HUES64 (cell line): ENCODE data around the gene NEB.
"Not testable (repeated sequence)": the region's sequence is repeated elsewhere in the genome, so short reads cannot be mapped to it uniquely, and the experiment has no call there.

Experiments used
- H3K27ac ChIP-seq: 2 replicates; pipeline ENCODE4 v1.7.0; 2013; ENCODE audit warnings: low read depth, low read length, inconsistent platforms
- H3K27me3 ChIP-seq: 2 replicates; pipeline ENCODE4 v1.6.1; 2013; ENCODE audit warnings: mild to moderate bottlenecking, low read length; ENCODE audit not compliant: insufficient read depth
- H3K36me3 ChIP-seq: 2 replicates; pipeline ENCODE4 v1.6.1; 2013; ENCODE audit warnings: mild to moderate bottlenecking, low read length; ENCODE audit not compliant: insufficient read depth
- H3K4me1 ChIP-seq: 2 replicates; pipeline ENCODE4 v1.6.1; 2013; ENCODE audit warnings: mild to moderate bottlenecking, low read length, moderate library complexity; ENCODE audit not compliant: insufficient read depth
- H3K4me3 ChIP-seq: 2 replicates; pipeline ENCODE4 v1.5.1; 2013; ENCODE audit warnings: mild to moderate bottlenecking, low read length, moderate library complexity
- H3K9ac ChIP-seq: 2 replicates; pipeline ENCODE4 v1.6.1; 2013; ENCODE audit warnings: mild to moderate bottlenecking, low read depth, low read length
- H3K9me3 ChIP-seq: 2 replicates; pipeline ENCODE4 v1.6.1; 2013; ENCODE audit warnings: low read depth, low read length; ENCODE audit not compliant: insufficient read depth
- WGBS: fragments of 150-250, 120-280 bp; methylation state at CpG from one replicate; pipeline ENCODE4 v1.1.7; 2013; ENCODE audit warnings: missing lambda C conversion rate; 5-methylcytosine and 5-hydroxymethylcytosine counted together

The NEB gene

DNA sequence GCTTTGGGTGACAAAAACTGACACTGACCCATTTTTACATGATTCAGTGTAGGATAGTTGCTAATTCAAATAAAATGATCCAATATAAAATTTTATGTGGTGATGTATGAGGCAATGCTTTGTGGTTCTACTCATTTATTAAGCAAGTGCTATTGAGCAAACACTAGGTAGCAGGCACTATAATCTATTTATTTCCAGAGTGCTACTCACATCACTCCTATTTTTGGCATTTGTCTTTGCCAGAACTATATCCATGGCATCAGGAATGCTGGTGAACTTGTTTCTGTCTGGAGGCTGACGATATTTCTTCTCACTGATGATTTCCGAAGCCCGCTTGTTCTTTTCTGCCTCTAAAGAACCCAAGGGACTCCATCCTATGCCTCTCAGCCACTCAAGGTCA is 84.3 kb downstream of the NEB start:
- WGBS: 94% methylated on average over 3 of the region's 3 CpGs

DNA sequence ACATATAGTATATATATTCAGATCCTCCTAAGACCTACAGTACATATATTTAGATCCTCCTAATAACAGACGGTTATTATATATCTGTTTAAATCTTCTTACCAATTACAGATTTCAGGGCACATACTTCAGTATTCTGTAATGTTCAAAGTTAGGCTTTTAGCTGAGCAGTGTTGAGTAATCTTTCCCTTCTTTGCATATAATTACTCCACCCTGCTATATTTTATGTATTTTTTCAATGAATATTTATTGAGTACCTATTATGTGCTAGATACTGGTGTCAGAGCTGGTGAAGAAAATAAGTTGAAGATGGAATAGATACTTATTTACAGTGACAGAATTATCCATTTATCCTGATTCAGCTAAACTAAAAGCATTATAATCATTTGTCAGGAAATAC is 84.9 kb downstream of the NEB start:
- H3K27me3 ChIP-seq: no peaks in the 10 kb centered on the region
- H3K4me3 ChIP-seq: no peak overlapping the region
- no peaks in the 10 kb centered on the region for H3K36me3 ChIP-seq
- no peak overlapping the region for H3K27ac ChIP-seq
- H3K9ac ChIP-seq: no peak overlapping the region
- no peaks in the 10 kb centered on the region for H3K4me1 ChIP-seq
- no CpG with 5 or more reads among the region's 1 CpG for WGBS
- H3K9me3 ChIP-seq: peaks cover 5% of the 10 kb centered on the region

More for the DNA sequence above, 84.3 kb downstream of the NEB start:
- Histone ChIP-seq H3K9ac (no peak overlapping the region), H3K4me3 (no peak overlapping the region), H3K36me3 (no peaks in the 10 kb centered on the region), H3K27me3 (no peaks in the 10 kb centered on the region), H3K27ac (no peak overlapping the region), H3K4me1 (no peaks in the 10 kb centered on the region), H3K9me3 (peaks cover 5% of the 10 kb centered on the region)

DNA sequence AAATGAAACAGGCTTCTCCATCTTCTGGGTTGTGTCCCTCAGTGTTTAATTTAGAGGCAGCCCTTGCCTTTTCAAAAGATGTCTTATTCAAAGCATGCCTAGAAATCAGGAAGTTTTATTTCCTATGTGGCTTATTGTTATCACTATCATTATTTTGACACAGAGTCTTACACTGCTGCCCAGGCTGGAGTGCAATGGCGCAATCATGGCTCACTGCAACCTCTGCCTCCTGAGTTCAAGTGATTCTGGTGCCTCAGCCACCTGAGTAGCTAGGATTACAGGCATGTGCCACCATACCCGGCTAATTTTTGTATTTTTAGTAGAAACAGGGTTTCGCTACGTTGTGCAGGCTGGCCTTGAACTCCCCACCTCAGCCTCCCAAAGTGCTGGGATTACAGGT is 87.8 kb downstream of the NEB start:
- H3K9me3 ChIP-seq, H3K4me3 ChIP-seq, H3K27ac ChIP-seq, H3K4me1 ChIP-seq, H3K36me3 ChIP-seq, H3K27me3 ChIP-seq, H3K9ac ChIP-seq: not testable (repeated sequence)
- WGBS: 96% methylated on average over 4 of the region's 4 CpGs

DNA sequence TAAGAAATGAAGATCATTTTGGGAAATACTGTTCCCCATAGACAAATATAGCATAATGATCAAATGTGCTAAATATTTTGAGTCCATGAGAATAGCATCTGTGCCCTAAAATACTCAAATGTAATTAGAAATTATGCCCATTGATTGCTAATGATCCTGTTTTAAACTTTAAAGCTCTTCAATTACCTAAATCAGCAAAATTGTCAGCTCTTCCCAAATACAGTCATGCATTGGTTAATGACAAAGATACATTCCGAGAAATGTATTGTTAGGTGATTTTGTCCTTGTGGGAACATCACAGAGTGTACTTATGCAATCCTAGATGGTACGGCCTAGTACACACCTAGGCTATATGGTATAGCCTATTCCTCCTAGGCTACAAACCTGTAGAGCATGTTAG is 89.7 kb downstream of the NEB start:
- Histone ChIP-seq H3K27ac (no peak overlapping the region), H3K4me3 (no peak overlapping the region), H3K9ac (no peak overlapping the region), H3K4me1 (no peaks in the 10 kb centered on the region), H3K27me3 (no peaks in the 10 kb centered on the region), H3K9me3 (peaks cover 5% of the 10 kb centered on the region), H3K36me3 (no peaks in the 10 kb centered on the region)
- 92% methylated on average over 2 of the region's 2 CpGs for WGBS

DNA sequence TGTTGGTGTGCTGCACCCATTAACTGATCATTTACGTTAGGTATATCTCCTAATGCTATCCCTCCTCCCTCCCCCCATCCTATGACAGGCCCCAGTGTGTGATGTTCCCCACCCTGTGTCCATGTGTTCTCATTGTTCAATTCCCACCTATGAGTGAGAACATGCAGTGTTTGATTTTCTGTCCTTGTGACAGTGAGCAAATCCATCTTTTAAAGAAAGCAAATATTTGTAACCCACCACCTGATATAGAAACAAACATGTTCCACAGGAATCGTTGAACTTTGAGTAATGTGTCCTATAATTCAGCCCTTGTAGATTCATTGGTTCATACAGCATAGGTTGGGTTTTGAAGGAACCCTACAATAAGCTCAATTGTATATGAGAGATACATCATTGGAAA is 92.4 kb downstream of the NEB start:
- not testable (repeated sequence) for H3K4me3 ChIP-seq, H3K27me3 ChIP-seq, H3K36me3 ChIP-seq, H3K4me1 ChIP-seq, H3K27ac ChIP-seq, H3K9ac ChIP-seq, H3K9me3 ChIP-seq
- 80% methylated on average over 1 of the region's 2 CpGs for WGBS

DNA sequence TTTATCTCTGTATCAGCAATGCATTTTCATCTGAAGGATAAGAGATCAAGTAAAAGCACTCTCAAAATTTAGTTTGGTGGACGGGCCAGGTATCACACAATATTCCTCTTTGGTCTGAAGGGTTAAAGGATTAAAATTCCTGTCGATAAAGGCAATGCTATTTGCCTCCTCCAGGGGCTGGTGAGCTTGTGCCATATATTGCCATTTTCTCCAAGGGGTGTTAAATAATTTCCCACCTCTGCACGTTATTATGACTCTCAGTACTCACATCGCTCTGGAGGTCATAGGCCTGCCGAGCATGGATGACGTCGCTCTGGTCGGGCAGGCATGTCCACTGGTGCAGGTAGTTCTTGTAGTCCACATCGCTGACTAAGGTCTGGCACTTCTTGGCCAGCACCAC is 94.2 kb downstream of the NEB start:
- Histone ChIP-seq H3K4me3 (no peak overlapping the region), H3K27ac (no peak overlapping the region), H3K4me1 (no peaks in the 10 kb centered on the region), H3K36me3 (no peaks in the 10 kb centered on the region), H3K9ac (no peak overlapping the region), H3K9me3 (peaks cover 2% of the 10 kb centered on the region; the same call in 1 of the 2 replicates), H3K27me3 (no peaks in the 10 kb centered on the region)
- WGBS: 95% methylated on average over 9 of the region's 9 CpGs

DNA sequence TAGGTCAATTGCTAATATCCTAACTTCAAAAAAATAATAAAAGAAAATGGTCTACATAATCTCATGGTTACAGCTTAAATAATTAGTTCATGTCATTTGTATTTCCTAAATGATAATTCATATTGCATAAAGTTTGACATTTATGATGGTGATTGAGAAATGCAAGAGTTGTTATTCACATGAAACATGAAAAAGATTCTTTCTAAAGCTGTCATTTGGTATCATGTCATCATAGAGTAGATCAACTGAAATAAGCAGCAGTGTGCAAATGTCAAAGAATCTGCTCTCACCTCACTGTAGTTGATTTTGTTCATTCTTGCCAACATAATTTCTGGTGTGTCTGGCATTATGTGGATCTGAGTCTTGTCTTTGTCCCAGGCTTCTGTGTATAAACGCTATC is 95.3 kb downstream of the NEB start:
- WGBS: no CpG with 5 or more reads among the region's 1 CpG
- H3K27me3 ChIP-seq: no peaks in the 10 kb centered on the region
- H3K4me1 ChIP-seq: no peaks in the 10 kb centered on the region
- peaks cover 6% of the 10 kb centered on the region; the same call in 1 of the 2 replicates for H3K9me3 ChIP-seq
- no peak overlapping the region for H3K9ac ChIP-seq
- H3K36me3 ChIP-seq: no peaks in the 10 kb centered on the region
- no peak overlapping the region for H3K4me3 ChIP-seq
- H3K27ac ChIP-seq: no peak overlapping the region

DNA sequence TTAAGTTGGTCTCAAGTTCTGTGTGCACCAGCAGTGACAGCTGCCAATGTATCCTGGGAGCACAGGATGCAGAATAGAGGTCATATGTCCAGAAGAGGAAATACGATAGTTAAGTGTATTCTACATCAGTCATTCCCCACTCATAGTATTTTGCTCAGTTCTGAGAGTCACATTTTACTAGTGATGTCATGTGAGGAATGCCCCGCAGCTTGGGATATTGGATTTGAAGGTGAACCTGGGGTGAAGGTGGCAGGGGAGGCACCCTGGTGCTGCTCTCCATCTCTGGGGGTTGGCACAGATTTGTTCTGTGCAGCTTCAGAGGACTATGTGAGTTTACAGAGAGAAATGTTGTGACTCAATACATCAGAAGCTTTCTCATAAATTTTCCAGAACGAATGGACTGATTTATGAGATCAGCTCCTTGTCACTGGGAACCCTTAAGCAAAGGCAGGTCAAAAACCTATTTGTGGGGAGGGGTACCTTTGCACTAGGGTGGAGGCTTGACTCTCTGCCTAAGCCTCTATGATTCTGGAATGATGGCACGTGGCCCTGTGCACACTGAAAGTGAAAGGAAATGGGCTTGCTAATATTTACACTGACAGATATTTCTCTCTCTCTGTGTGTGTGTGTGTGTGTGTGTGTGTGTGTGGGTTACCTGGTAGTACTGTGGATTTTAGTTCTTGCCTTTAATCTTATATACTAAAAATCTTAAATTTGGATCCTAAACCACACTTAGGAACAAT is 95.9 kb downstream of the NEB start:
- Histone ChIP-seq H3K4me3 (no peak overlapping the region), H3K27ac (no peak overlapping the region), H3K9ac (no peak overlapping the region), H3K4me1 (no peaks in the 10 kb centered on the region), H3K9me3 (peaks cover 6% of the 10 kb centered on the region; the same call in 1 of the 2 replicates), H3K36me3 (no peaks in the 10 kb centered on the region), H3K27me3 (no peaks in the 10 kb centered on the region)
- 76% methylated on average over 3 of the region's 4 CpGs for WGBS

DNA sequence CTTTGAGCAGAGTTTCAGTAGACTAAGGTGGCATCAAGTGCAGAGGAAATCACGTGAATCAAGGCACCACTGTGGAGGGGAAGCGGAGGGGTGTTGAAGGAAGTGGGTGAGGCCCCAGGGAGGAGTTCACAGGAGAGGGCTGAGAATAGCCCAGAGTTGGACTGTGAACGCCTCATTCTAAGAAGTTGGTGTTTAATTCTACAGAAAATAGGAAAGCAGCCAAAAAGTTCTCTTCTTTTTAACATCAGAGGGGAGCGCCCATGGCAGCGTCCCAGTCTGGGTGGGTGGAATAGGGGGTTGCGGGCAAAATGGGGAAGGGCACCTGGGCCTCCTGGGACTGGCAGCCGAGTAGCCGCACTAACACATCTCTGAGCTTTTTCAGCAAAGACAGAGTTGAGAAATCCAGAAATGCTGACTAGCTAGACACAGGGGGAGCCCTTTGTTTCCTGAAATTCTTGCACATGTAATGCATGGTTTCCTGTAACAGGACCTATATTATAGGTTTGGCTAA is 97.0 kb downstream of the NEB start:
- Histone ChIP-seq H3K27me3 (no peaks in the 10 kb centered on the region), H3K27ac (no peak overlapping the region), H3K4me1 (no peaks in the 10 kb centered on the region), H3K9ac (no peak overlapping the region), H3K36me3 (no peaks in the 10 kb centered on the region), H3K9me3 (peaks cover 6% of the 10 kb centered on the region; the same call in 1 of the 2 replicates), H3K4me3 (no peak overlapping the region)
- WGBS: 93% methylated on average over 8 of the region's 8 CpGs

DNA sequence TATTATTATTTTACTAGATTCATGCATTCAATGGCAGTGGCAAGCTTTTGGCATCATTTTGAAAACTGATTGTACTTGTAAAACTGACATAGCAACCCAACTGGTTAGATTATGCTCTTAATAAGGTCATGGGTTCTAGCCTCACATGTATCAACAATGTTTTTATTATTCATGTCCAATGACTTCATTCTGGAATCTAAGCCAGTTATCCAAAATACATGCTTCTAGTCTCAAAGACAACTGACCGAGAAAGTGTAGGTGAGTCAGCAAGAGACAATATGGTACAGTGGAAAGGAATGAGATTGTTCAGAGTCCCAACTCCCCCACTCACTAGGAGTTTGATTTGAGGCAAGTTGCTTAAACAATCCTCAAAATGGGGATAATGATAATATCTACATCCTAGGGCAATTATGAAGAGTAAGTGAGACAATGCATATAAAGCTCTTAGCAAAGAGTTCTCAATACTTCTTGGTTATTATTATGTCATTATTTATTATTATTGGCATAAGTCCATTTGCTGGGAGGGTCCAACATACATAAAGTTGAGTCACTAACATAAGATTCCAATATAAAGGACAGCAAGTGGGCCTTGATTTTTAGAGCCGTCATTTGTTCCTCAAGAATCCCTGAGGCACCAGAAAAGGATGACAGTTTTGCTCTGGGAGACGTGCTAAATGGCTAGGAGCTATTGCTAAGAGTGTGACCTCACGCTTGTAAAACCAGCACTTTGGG is 99.4 kb downstream of the NEB start:
- Histone ChIP-seq H3K27me3 (no peaks in the 10 kb centered on the region), H3K4me3 (no peak overlapping the region), H3K27ac (no peak overlapping the region), H3K9ac (no peak overlapping the region), H3K4me1 (no peaks in the 10 kb centered on the region), H3K9me3 (peaks cover 6% of the 10 kb centered on the region; the same call in 1 of the 2 replicates), H3K36me3 (no peaks in the 10 kb centered on the region)
- 95% methylated on average over 3 of the region's 4 CpGs for WGBS

DNA sequence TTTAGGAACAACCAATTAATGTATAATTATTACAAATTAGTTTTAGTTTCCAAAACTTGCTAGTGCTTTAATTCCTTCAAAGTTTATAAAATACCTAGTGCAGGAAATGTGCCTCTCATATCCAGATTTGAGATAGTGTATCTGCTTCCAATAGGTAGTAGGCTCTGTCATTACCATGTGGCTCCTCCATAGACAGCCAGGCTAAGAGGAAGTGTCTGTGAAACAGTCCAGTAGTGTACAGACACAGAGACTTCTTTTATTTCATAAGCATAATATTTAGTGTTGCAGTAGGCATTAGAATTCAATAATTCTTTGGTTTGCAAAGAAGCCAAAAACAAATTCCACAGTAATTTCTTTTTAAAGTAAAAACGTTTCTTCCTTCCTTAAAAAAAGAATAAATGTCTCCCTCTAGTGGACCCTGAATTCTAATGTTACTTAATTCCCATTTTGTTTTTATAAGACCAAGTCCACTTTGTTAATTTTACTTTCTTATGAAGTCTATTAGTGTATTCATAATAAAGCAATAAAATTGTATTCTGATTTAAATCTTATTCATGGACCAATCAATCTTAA is 101.2 kb downstream of the NEB start:
- Histone ChIP-seq H3K27ac (no peak overlapping the region), H3K27me3 (no peaks in the 10 kb centered on the region), H3K36me3 (no peaks in the 10 kb centered on the region), H3K4me3 (no peak overlapping the region), H3K9ac (no peak overlapping the region), H3K4me1 (no peaks in the 10 kb centered on the region), H3K9me3 (peaks cover 6% of the 10 kb centered on the region; the same call in 1 of the 2 replicates)
- WGBS: 59% methylated on average over 1 of the region's 1 CpG
